OCI-LY7 (cell line): ENCODE measurements around the gene MACROD2. TPM values are rescaled to one million over a fixed set of nuclear protein-coding genes. Genes with fewer than 3 reads are reported as not detected.

Experiments
- BruUV-seq: library from RNA; stranded (reverse); fragments of 400-500 nt; replicated peaks from 2 replicates; lab custom pipeline; 2021; lab: Mats Ljungman, UMichigan
- CTCF ChIA-PET: fragments of 300-600 bp; sonication (Branson Sonifier 250); formaldehyde crosslinking; loops from one replicate; lab custom pipeline; 2022; ENCODE audit warnings: antibody characterized with exemption; ENCODE audit not compliant: unreplicated experiment; lab: Charles Lee
- POLR2A ChIA-PET: fragments of 300-600 bp; sonication (Branson Sonifier 250); formaldehyde crosslinking; loops from one replicate; lab custom pipeline; 2022; ENCODE audit warnings: antibody characterized with exemption; lab: Charles Lee
- DNase-seq: peaks from one replicate; pipeline ENCODE4 v3.0.0-alpha.2; 2015; ENCODE audit warnings: low spot score
- H2AFZ ChIP-seq: fragments of 200-600 bp; sonication (generic), shearing (Covaris generic); 2 replicates; pipeline ENCODE4 v1.6.1; 2014; ENCODE audit warnings: mild to moderate bottlenecking, antibody characterized with exemption, low read length, moderate library complexity
- H3K27ac ChIP-seq: fragments of 200-600 bp; sonication (generic); 2 replicates; pipeline ENCODE4 v1.5.1; 2014; ENCODE audit warnings: mixed run types, low read depth, mild to moderate bottlenecking, moderate library complexity, low read length, inconsistent platforms; ENCODE audit not compliant: poor library complexity, severe bottlenecking
- H3K36me3 ChIP-seq: fragments of 200-600 bp; sonication (generic); 2 replicates; pipeline ENCODE4 v1.6.1; 2014; ENCODE audit warnings: mild to moderate bottlenecking, antibody characterized with exemption, low read length, moderate library complexity, mixed read lengths; ENCODE audit not compliant: insufficient read depth
- H3K4me1 ChIP-seq: fragments of 200-600 bp; sonication (generic); 2 replicates; pipeline ENCODE4 v1.5.1; 2014; ENCODE audit warnings: mild to moderate bottlenecking, low read length; ENCODE audit not compliant: insufficient read depth, poor library complexity, severe bottlenecking
- H3K4me2 ChIP-seq: fragments of 200-600 bp; sonication (generic); 2 replicates; pipeline ENCODE4 v1.6.1; 2014; ENCODE audit warnings: mild to moderate bottlenecking, low read length
- H3K4me3 ChIP-seq: fragments of 200-600 bp; sonication (generic); 2 replicates; pipeline ENCODE4 v1.5.1; 2014; ENCODE audit warnings: mild to moderate bottlenecking, low read depth, low read length; ENCODE audit not compliant: poor library complexity, severe bottlenecking
- H3K79me2 ChIP-seq: fragments of 200-600 bp; sonication (generic); 2 replicates; pipeline ENCODE4 v1.6.1; 2016; ENCODE audit warnings: low read depth, mild to moderate bottlenecking, low read length, moderate library complexity, mixed read lengths; ENCODE audit not compliant: insufficient read depth
- H3K9me2 ChIP-seq: fragments of 200-600 bp; sonication (generic); 2 replicates; pipeline ENCODE4 v1.6.1; 2016; ENCODE audit warnings: mild to moderate bottlenecking, low read length, mixed read lengths; ENCODE audit not compliant: insufficient read depth
- H3K9me3 ChIP-seq: fragments of 200-600 bp; sonication (generic); 2 replicates; pipeline ENCODE4 v1.6.1; 2014; ENCODE audit warnings: mild to moderate bottlenecking, mixed run types, low read length, mixed read lengths
- H4K20me1 ChIP-seq: fragments of 200-600 bp; sonication (generic); 2 replicates; pipeline ENCODE4 v1.6.1; 2014; ENCODE audit warnings: mild to moderate bottlenecking, antibody characterized with exemption, low read length, moderate library complexity, mixed read lengths; ENCODE audit not compliant: insufficient read depth
- CTCF ChIP-seq: fragments of 200-600 bp; sonication (generic); conservative IDR thresholded peaks from 2 replicates; pipeline ENCODE4 v1.5.1; 2014; ENCODE audit warnings: mild to moderate bottlenecking, antibody characterized with exemption, low read length, moderate library complexity, mixed read lengths
- EZH2phosphoT487 ChIP-seq: fragments of 200-600 bp; sonication (generic); IDR thresholded peaks from 2 replicates; pipeline ENCODE4 v1.6.1; 2018; ENCODE audit warnings: low read depth, borderline replicate concordance, mild to moderate bottlenecking, mixed run types, antibody characterized with exemption, low read length, moderate library complexity, mixed read lengths
- intact Hi-C: fragments of 100-400 bp; cut with micrococcal nuclease; formaldehyde crosslinking; loops from one replicate; pipeline ENCODE4 v1.10.0; 2022; ENCODE audit not compliant: unreplicated experiment
- total RNA-seq, 2 experiments: library from RNA; depleted of rRNA in 1 of 2; stranded (reverse); fragments of >200 nt in 1 of 2; shearing (Covaris generic) in 1 of 2; gene quantifications; 2 replicates each; pipeline ENCODE4 v1.2.3, GENCODE V29; 2014 to 2022

MACROD2 gene
- total RNA-seq, 2 experiments from 2014 or later = 0.09 to 4.5 TPM

DNA sequence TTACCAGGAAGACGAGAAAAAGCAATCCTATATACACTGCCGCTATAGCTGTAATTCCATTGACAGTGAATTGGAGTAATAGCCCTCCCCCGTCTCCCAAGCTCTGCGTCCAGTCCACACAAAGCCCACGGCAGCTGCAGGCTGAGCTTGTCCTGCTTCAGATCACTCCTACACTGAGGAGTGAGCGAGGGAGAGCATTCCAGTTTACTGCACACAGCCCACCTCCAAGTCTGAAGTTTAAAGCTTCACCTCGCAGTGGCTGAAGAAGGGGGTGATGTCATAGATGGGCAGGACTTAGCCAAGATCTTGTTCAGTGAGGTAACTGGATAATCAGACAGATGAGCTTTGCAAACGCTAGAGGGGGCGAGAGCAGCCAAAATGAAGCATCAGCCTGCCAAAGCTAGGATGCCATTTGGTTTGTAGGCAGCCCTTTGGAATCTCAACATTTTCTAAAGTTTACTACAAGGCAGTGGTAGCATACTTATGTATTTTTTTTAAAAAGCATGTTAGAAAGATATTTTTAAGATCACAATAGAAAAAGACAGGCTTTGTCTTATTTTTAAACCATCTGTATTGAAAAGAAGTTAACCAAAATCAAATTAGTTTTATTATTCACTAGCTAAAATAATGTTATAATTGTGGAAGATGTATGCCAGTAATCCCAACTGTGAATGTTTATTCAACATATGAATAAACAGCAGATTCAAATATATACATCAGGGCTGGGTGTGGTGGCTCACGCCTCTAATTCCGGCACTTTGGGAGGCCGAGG lies 342.3 kb downstream of the MACROD2 start, which contains the start of gene FLRT3:
FLRT3 (minus strand) TSS at position 213 of the 772 bp plus-strand sequence. CDS start 10,106 bp downstream, outside the sequence.
- Histone ChIP-seq H3K9me3 (no peaks in the 10 kb centered on the region), H3K9me2 (no peaks in the 10 kb centered on the region), H3K4me3 (no peak within 1 kb of the TSS), H3K4me2 (no peak within 1 kb of the TSS; the same call in 1 of the 2 replicates), H3K27ac (no peak within 1 kb of the TSS), H3K79me2 (no peaks in the 10 kb centered on the region), H4K20me1 (no peaks in the 10 kb centered on the region), H2AFZ (peak within 1 kb of the TSS; percentile 35; the same call in 1 of the 2 replicates), H3K4me1 (no peaks in the 10 kb centered on the region), H3K36me3 (no peaks in the 10 kb centered on the region)
- TF ChIP-seq EZH2phosphoT487 (no peak), CTCF (peak; percentile 73)
- DNase-seq = peak; percentile 43
- intact Hi-C loops = no loop called here
- POLR2A ChIA-PET = no interaction called here
- CTCF ChIA-PET = no interaction called here
- no TSS peak for BruUV-seq

DNA sequence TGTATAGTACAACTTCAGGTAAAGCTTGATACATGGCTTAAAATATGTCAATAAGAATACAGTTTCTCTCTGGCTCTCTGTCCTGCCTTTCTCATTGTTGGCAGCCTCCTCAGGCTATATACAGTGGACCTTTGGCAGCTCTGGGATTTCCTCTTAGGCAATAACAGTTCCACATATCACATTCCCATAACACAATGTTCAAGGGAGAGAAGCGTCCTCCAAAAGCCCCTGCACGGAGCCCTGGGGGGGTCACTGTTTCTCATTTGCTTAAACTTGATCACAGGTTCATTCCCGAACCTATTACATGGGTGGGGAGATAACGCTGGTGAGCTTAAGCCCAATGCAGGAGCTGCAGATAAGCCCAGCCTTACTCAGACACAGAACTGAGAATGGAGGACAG lies 346.5 kb downstream of the MACROD2 start:
- CTCF ChIA-PET = no interaction called here

More for the DNA sequence above, 346.5 kb downstream of the MACROD2 start:
- H3K4me1 ChIP-seq = no peaks in the 10 kb centered on the region
- H4K20me1 ChIP-seq = no peaks in the 10 kb centered on the region
- no peak overlapping the region for H3K27ac ChIP-seq
- DNase-seq = no peak
- no peaks in the 10 kb centered on the region for H3K9me3 ChIP-seq
- intact Hi-C loops = no loop called here
- POLR2A ChIA-PET = no interaction called here
- no peak overlapping the region for H3K4me2 ChIP-seq
- H3K9me2 ChIP-seq = no peaks in the 10 kb centered on the region
- no peaks in the 10 kb centered on the region for H3K36me3 ChIP-seq
- no peak overlapping the region for H2AFZ ChIP-seq
- TF ChIP-seq CTCF (no peak), EZH2phosphoT487 (no peak)
- H3K4me3 ChIP-seq = no peak overlapping the region
- no TSS peak for BruUV-seq
- no peaks in the 10 kb centered on the region for H3K79me2 ChIP-seq
